ENCODE measurements around the gene TRPM4.
"Not testable (repeated sequence)": the region's sequence is repeated elsewhere in the genome, so short reads cannot be mapped to it uniquely, and the experiment has no call there.

The TRPM4 gene

GRCh38 chr19:49126575-49126974, 31.0 kb upstream of the TRPM4 start:
- in situ Hi-C loops (cut with MboI; ENCODE audit: low sequenced_read_pairs), result no loop called here

- in situ Hi-C loops (cut with MboI; ENCODE audit: low sequenced_read_pairs), result not testable (repeated sequence)
Observed at GRCh38 chr19:49127225-49127624, 30.4 kb upstream of the TRPM4 start.

- in situ Hi-C loops (cut with MboI; ENCODE audit: low sequenced_read_pairs), result no loop called here
Observed at GRCh38 chr19:49127674-49128544, 29.7 kb upstream of the TRPM4 start.

GRCh38 chr19:49128545-49129237, 28.9 kb upstream of the TRPM4 start:
- in situ Hi-C loops (cut with MboI; ENCODE audit: low sequenced_read_pairs), result no loop called here

GRCh38 chr19:49129238-49129583, 28.4 kb upstream of the TRPM4 start:
- in situ Hi-C loops (cut with MboI; ENCODE audit: low sequenced_read_pairs), result no loop called here

- in situ Hi-C loops (cut with MboI; ENCODE audit: low sequenced_read_pairs), result no loop called here
Observed at GRCh38 chr19:49130325-49130724, 27.3 kb upstream of the TRPM4 start.

GRCh38 chr19:49132974-49133609, 24.5 kb upstream of the TRPM4 start:
- in situ Hi-C loops (cut with MboI; ENCODE audit: low sequenced_read_pairs), result no loop called here

GRCh38 chr19:49133621-49134454, 23.8 kb upstream of the TRPM4 start:
- in situ Hi-C loops (cut with MboI; ENCODE audit: low sequenced_read_pairs), result no loop called here

GRCh38 chr19:49135686-49136085, 21.9 kb upstream of the TRPM4 start:
- in situ Hi-C loops (cut with MboI; ENCODE audit: low sequenced_read_pairs), result no loop called here

GRCh38 chr19:49136771-49137171, 20.8 kb upstream of the TRPM4 start:
- in situ Hi-C loops (cut with MboI; ENCODE audit: low sequenced_read_pairs), result no loop called here

- in situ Hi-C loops (cut with MboI; ENCODE audit: low sequenced_read_pairs), result no loop called here
Observed at GRCh38 chr19:49140951-49141350, 16.6 kb upstream of the TRPM4 start.

GRCh38 chr19:49141352-49141751, 16.2 kb upstream of the TRPM4 start:
- in situ Hi-C loops (cut with MboI; ENCODE audit: low sequenced_read_pairs), result no loop called here

GRCh38 chr19:49142866-49143335, 14.7 kb upstream of the TRPM4 start:
- in situ Hi-C loops (cut with MboI; ENCODE audit: low sequenced_read_pairs), result no loop called here

GRCh38 chr19:49145573-49146407, 11.8 kb upstream of the TRPM4 start:
- in situ Hi-C loops (cut with MboI; ENCODE audit: low sequenced_read_pairs), result no loop called here

- in situ Hi-C loops (cut with MboI; ENCODE audit: low sequenced_read_pairs), result not testable (repeated sequence)
Observed at GRCh38 chr19:49146408-49146770, 11.2 kb upstream of the TRPM4 start.

- in situ Hi-C loops (cut with MboI; ENCODE audit: low sequenced_read_pairs), result no loop called here
Observed at GRCh38 chr19:49148044-49148682, 9.4 kb upstream of the TRPM4 start.

- in situ Hi-C loops (cut with MboI; ENCODE audit: low sequenced_read_pairs), result no loop called here
Observed at GRCh38 chr19:49148784-49149651, 8.6 kb upstream of the TRPM4 start.

- in situ Hi-C loops (cut with MboI; ENCODE audit: low sequenced_read_pairs), result no loop called here
Observed at GRCh38 chr19:49149652-49150105, 7.9 kb upstream of the TRPM4 start.

All from HL-60/S4 treated with retinoic acid at 250 ng/mL for 4 days and 3 days (cell line).